IPS-18a (cell line): ENCODE results near the gene OR1F1.
"Not testable (repeated sequence)": the region's sequence is repeated elsewhere in the genome, so short reads cannot be mapped to it uniquely, and the experiment has no call there.

Experiments
- H3K27ac ChIP-seq: one replicate; pipeline ENCODE4 v1.5.1; 2013; ENCODE audit warnings: low read length
- H3K27me3 ChIP-seq: one replicate; pipeline ENCODE4 v1.6.1; 2013; ENCODE audit warnings: mild to moderate bottlenecking, low read length; ENCODE audit not compliant: control insufficient read depth, insufficient read depth
- H3K36me3 ChIP-seq: one replicate; pipeline ENCODE4 v1.6.1; 2013; ENCODE audit warnings: low read depth, low read length; ENCODE audit not compliant: control insufficient read depth
- H3K4me1 ChIP-seq: one replicate; pipeline ENCODE4 v1.6.1; 2013; ENCODE audit warnings: low read depth, low read length; ENCODE audit not compliant: control insufficient read depth
- H3K4me3 ChIP-seq: one replicate; pipeline ENCODE4 v1.5.1; 2013; ENCODE audit warnings: low read length
- H3K9ac ChIP-seq: one replicate; pipeline ENCODE4 v1.6.1; 2013; ENCODE audit warnings: mild to moderate bottlenecking, low read length, moderate library complexity
- H3K9me3 ChIP-seq: one replicate; pipeline ENCODE4 v1.6.1; 2013; ENCODE audit warnings: low read depth, low read length; ENCODE audit not compliant: control insufficient read depth

The OR1F1 gene

DNA sequence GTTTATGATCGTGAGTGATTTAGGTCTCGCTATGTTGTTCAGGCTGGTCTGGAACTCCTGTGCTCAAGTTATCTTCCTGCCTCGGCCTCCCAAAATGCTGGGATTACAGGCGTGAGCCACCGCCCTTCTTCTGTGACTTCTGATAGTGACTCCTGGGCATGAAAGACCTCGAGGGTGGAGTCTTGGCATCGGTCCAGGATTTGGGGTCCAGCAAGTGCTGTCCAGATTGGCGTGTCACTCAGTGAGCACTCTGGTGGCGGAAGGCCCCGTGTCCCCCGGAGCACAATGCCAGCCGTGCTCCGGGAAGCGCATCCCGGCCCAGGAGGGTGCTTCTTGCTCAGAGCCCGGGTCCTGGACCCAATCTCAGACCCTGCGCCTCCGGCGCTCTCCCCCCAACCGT, 6.8 kb downstream of the OR1F1 start:
- Histone ChIP-seq H3K27ac (no peak overlapping the region), H3K36me3 (no peaks in the 10 kb centered on the region), H3K4me3 (no peak overlapping the region), H3K27me3 (peaks cover 21% of the 10 kb centered on the region), H3K9me3 (no peaks in the 10 kb centered on the region), H3K9ac (no peak overlapping the region), H3K4me1 (peaks cover 13% of the 10 kb centered on the region)

DNA sequence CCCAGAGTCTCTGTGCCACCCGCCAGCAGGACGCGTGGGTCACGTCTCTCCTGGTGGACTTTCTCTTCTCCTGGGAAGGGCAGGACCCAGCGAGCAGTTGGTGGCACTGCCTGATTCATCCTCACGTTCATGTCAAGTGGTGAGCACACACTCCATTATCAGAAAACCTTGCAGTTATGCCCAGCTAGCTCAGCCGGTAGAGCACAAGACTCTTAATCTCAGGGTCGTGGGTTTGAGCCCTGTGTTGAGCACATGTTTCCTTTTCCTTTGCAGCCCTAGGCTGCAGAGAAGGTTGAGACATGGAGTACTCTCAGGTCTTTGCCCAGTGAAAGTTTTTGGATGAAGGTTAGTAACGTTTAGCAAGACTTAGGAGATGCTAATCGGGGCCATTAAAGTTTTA, 8.0 kb downstream of the OR1F1 start:
- Histone ChIP-seq H3K9me3 (no peaks in the 10 kb centered on the region), H3K36me3 (no peaks in the 10 kb centered on the region), H3K9ac (no peak overlapping the region), H3K4me1 (peaks cover 1% of the 10 kb centered on the region), H3K27me3 (peaks cover 9% of the 10 kb centered on the region), H3K4me3 (no peak overlapping the region), H3K27ac (no peak overlapping the region)

DNA sequence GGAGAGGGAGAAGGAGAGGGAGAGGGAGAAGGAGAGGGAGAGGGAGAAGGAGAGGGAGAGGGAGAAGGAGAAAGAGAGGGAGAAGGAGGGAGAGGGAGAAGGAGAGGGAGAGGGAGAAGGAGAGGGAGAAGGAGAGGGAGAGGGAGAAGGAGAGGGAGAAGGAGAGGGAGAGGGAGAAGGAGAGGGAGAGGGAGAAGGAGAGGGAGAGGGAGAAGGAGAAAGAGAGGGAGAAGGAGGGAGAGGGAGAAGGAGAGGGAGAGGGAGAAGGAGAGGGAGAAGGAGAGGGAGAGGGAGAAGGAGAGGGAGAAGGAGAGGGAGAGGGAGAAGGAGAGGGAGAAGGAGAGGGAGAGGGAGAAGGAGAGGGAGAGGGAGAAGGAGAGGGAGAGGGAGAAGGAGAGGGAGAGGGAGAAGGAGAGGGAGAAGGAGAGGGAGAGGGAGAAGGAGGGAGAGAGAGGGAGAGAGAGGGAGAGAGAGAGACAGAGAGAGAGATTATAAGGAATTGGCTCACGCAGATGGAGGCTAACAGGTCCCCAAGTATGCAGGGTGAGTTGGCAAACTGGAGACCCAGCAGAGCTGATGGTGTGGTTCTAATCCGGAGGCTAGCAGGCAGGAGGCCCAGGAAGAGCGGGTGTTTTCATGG, 9.8 kb downstream of the OR1F1 start:
- H3K27me3 ChIP-seq, H3K4me3 ChIP-seq, H3K9ac ChIP-seq, H3K4me1 ChIP-seq, H3K27ac ChIP-seq, H3K36me3 ChIP-seq, H3K9me3 ChIP-seq: not testable (repeated sequence)

DNA sequence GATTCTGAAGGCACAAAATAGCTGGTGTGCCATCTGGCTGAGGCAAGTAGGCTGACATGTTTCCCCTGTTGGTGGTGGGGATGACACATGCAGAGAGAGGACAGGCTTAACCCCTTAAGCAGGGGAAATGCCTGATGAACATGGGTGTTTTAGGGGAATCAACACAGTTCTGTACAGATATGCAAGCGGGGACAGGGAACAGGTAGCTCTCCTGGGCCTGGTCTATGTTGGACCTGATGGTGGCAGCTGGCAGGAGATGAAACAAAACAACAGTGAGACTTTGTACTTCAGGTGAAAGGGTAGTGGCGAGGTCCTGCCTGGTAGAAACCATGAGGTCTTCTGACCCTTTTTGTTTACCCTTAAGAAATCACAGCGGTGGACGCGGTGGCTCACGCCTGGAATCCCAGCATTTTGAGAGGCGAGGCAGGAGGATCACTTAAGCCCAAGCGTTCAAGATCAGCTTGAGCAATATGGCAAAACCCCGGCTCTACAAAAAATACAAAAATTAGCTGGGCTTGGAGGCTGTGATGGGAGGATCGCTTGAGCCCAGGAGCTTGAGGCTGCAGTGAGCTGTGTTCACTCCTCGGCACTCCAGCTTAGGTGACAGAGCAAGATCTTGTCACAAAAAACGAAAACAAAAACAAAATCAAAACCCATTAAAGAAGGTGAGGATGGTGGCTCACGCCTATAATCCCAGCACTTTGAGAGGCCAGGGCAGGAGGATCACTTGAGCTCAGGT, 10.5 kb downstream of the OR1F1 start:
- Histone ChIP-seq H3K27ac (no peak overlapping the region), H3K9ac (no peak overlapping the region), H3K4me1 (no peaks in the 10 kb centered on the region)

DNA sequence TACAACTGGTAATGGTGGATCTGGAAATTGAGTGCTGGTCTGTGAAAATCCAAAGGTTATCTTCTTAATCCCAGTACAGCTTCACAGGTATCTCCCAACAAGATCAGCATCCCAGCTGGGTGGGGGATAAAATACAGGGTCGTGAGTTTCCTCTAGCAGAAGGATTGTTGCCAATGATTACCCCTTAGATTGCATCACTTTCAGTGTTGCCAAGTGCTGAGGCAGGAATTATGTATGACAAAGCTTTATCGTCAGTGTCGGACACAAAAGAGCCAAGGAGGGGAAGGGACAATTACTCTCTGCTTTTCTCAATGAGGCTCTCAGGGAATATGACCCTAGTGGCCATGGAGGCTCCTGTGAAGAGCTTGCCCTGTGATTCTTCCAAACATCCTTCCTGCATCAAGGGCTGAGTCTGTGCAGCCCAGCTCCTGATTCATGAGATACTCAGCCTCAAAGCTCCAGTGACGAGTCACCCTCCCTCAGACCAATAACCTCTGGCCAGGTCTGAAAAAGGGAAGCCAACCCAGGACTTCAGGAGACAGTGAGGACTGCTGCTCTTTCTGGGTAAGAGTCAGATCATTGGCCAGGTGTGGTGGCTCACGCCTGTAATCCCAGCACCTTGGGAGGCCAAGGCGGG, 15.0 kb downstream of the OR1F1 start:
- no peaks in the 10 kb centered on the region for H3K27me3 ChIP-seq
- peaks cover 7% of the 10 kb centered on the region for H3K9me3 ChIP-seq
- no peaks in the 10 kb centered on the region for H3K4me1 ChIP-seq
- no peak overlapping the region for H3K9ac ChIP-seq
- no peaks in the 10 kb centered on the region for H3K36me3 ChIP-seq
- no peak overlapping the region for H3K27ac ChIP-seq
- H3K4me3 ChIP-seq = no peak overlapping the region

More for the DNA sequence above, 10.5 kb downstream of the OR1F1 start:
- no peaks in the 10 kb centered on the region for H3K27me3 ChIP-seq
- no peaks in the 10 kb centered on the region for H3K36me3 ChIP-seq
- H3K4me3 ChIP-seq = no peak overlapping the region
- no peaks in the 10 kb centered on the region for H3K9me3 ChIP-seq

DNA sequence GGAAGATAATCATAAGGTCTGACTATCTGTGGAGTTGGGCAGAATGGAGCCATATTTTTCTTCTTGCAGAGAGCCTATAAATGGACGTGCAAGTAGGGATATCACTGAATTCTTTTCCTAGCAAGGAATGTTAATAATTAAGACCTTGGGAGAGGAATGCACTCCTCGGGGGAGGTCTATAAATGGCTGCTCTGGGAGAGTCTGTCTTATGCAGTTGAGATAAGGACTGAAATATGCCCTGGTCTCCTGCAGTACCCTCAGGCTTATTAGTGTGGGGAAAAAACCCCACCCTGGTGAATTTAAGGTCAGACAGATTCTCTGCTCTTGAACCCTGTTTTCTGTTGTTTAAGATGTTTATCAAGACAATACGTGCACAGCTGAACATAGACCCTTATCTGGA, 17.9 kb downstream of the OR1F1 start:
- H3K9me3 ChIP-seq = peaks cover 12% of the 10 kb centered on the region
- not testable (repeated sequence) for H3K27ac ChIP-seq, H3K36me3 ChIP-seq, H3K4me1 ChIP-seq, H3K4me3 ChIP-seq, H3K27me3 ChIP-seq, H3K9ac ChIP-seq

DNA sequence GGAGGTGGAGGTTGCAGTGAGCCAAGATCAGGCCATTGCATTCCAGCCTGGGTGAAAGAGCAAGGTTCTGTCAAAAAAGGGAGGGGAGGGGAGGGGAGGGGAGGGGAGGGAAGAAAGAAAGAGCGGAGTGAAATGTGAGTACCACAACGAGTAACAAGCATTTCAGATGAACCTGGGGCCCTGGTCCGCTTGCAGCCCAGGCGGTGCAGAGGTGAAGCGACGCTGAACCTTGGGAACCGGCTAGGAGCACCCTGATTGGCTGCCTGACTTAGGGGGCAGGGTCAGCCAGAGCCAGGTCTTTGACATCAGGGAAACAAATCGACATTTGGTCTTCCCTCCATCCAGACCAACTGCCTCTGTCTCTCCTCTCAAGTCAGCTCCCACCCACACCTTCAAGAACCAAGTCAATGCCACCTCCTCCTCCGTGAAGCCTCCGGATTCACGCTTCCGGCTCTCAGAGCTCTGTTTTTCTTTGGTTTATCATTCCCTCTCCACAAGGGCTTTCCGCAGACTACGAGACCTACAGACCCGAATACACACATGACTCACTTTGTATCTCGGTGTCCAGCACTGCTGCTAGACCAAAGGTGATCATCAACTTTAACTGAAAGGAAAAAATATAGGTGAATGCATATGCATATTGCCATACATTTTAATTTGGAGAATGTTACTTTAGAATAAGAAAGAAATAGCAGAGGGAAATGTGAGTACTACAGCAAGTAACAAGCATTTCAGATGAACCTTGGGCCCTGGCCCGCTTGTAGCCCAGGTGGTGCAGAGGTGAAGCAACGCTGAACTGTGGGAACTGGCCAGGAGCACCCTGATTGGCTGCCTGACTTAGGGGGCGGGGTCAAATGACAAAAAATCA, 19.3 kb downstream of the OR1F1 start:
- no peak overlapping the region for H3K9ac ChIP-seq

DNA sequence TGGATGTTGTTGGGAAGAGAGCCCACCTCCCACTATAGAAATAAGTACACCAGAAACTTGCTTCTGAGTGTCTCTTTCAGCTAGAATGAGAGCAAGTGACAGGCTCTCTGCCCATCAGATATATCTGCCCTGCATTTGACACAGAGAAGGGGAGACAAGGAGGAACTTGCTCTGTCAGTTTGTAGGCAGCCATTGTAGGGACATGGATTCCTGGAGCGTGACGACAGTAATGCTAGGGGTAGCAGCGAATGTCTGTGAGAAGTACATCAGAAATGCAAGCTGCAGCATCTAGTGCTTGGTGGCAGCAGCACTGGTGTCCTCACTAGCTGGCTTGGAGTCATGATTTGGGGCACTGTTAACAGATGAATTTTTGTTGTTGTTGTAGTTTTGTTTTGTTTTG, 24.0 kb downstream of the OR1F1 start:
- no peaks in the 10 kb centered on the region for H3K36me3 ChIP-seq
- no peak overlapping the region for H3K27ac ChIP-seq
- H3K27me3 ChIP-seq = no peaks in the 10 kb centered on the region
- H3K9me3 ChIP-seq = peaks cover 13% of the 10 kb centered on the region
- no peak overlapping the region for H3K9ac ChIP-seq
- no peak overlapping the region for H3K4me3 ChIP-seq
- H3K4me1 ChIP-seq = no peaks in the 10 kb centered on the region

More for the DNA sequence above, 19.3 kb downstream of the OR1F1 start:
- H3K4me1 ChIP-seq = no peaks in the 10 kb centered on the region
- H3K27ac ChIP-seq = no peak overlapping the region
- H3K27me3 ChIP-seq = no peaks in the 10 kb centered on the region
- no peaks in the 10 kb centered on the region for H3K36me3 ChIP-seq
- peaks cover 19% of the 10 kb centered on the region for H3K9me3 ChIP-seq
- H3K4me3 ChIP-seq = no peak overlapping the region

DNA sequence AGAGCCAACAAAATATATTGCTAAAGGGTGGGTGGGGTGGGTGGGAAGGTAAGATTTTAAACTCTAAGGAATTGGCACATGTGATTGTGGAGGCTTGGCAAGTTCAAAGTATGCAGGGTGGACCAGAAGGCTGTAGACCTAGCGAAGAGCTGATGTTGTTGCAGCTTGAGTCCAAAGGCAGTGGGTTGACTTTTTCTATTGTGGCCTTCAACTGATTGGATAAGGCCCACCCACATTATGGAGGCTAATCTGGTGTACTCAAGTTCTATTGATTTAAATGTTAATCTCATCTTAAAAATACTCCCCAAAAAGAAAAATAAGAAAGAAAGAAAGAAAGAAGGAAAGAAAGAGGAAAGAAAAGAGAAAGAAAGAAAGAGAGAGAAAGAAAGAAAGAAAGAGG, 24.6 kb downstream of the OR1F1 start:
- Histone ChIP-seq H3K9ac (no peak overlapping the region), H3K36me3 (no peaks in the 10 kb centered on the region), H3K27me3 (no peaks in the 10 kb centered on the region), H3K9me3 (peaks cover 13% of the 10 kb centered on the region), H3K4me3 (no peak overlapping the region), H3K4me1 (no peaks in the 10 kb centered on the region), H3K27ac (no peak overlapping the region)

DNA sequence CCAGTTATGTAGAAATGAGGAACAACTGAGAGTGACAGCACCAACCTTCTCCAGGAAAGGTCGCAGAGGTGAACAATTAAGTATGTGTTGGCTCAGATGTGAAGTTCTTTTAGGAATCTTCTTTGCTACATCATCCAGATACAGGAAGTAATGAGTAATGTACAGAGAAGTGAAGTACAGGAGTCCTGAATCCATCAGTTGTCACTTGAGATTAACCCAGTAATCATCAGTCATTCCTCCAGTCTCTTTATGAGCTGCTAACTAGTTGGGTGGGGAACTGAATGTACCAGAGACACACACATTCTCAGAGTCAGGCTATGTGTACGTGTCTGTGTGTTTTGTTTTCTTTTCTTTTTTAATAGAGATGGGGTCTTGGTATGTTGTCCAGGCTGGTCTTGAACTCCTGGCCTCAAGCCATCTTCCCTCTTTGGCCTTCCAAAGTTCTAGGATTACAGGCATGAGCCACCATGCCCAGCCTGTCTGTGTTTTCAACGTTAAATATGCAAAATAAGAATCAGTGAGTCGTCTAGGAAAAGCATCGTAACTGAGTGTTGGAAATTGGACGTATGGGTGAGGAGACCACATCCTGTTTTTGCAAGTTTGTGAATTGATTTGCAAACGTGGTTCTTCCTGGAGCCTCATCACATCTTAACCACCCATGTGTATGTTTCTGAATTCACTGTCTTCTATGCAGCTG, 27.0 kb downstream of the OR1F1 start:
- Histone ChIP-seq H3K27ac (no peak overlapping the region), H3K9ac (no peak overlapping the region), H3K36me3 (no peaks in the 10 kb centered on the region), H3K27me3 (no peaks in the 10 kb centered on the region), H3K9me3 (peaks cover 7% of the 10 kb centered on the region), H3K4me1 (no peaks in the 10 kb centered on the region), H3K4me3 (no peak overlapping the region)
